Measurements from ENCODE around the gene MNT. TPM values are rescaled to one million over a fixed set of nuclear protein-coding genes. Genes with fewer than 3 reads are reported as not detected.

MNT gene
- total and polyA plus RNA-seq, 2 of the 8 experiments (the other 6 are each of a cell fraction or from before 2014, with no cell fraction given) = 5.0 to 17.3 TPM

DNA sequence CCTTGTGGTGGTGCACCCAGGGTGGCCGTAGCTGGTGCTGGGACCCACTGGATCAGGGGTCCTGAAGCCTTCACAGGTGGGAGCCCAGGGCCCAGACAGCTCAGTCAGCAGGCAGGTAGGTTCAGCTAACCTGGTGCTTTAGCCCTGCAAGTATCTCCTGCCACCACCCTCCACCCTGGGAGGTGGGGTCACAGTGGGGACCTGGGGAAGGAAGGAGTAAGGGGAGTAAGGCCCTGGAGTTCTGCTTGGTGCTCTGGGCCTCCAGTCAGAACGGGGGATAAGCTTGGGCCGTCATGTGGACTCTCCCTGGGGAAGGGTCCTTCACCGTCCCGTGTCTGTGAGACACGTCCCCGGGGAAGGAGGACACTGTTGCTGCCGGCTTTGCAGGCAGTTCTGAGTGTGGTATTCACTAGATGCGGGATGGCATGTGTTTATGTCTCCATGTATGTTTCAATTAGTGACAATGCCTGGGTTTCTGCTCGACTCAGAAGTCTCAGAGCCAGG is 42.9 kb downstream of the MNT start:
- no peaks in the 10 kb centered on the region for H3K79me1 ChIP-seq (ENCODE audit: low read depth, low read length)
- 93% methylated on average over 10 of the region's 10 CpGs; no CpG with 5 or more reads in 1 of the 2 experiments for WGBS, 2 experiments (ENCODE audit: extremely low coverage in 1 of 2, insufficient coverage in 1 of 2, insufficient read length in 1 of 2, insufficient replicate concordance in 2 of 2, low coverage in 1 of 2, low lambda C conversion rate in 2 of 2, missing lambda C conversion rate in 1 of 2)
- H2AK5ac ChIP-seq (ENCODE audit: low read depth, low read length) = no peak overlapping the region
- peaks cover 0 to 4% (median 2%) of the 10 kb centered on the region in 4 experiments; a peak in 3 of 8 replicates for H3K36me3 ChIP-seq (ENCODE audit: control insufficient read depth in 2 of 4, insufficient read depth in 4 of 4, low read length in 3 of 4)
- H3K79me2 ChIP-seq (ENCODE audit: control insufficient read depth in 1 of 2, insufficient read depth in 2 of 2, low read length in 2 of 2) = no peaks in the 10 kb centered on the region; a peak in 1 of 4 replicates
- no peaks in the 10 kb centered on the region for H3K9me3 ChIP-seq (ENCODE audit: insufficient read depth in 2 of 2, low read depth in 1 of 2, low read length in 1 of 2)
- H2BK5ac ChIP-seq (ENCODE audit: low read depth, low read length) = no peak overlapping the region
- no peak overlapping the region for H3K27ac ChIP-seq (ENCODE audit: low read depth, low read length)
- H3K4me2 ChIP-seq (ENCODE audit: insufficient read depth in 1 of 2, low read depth in 2 of 2, low read length in 2 of 2) = no peak overlapping the region
- no peaks in the 10 kb centered on the region for H3K4me1 ChIP-seq (replicated peaks in 1 of 4; ENCODE audit: control insufficient read depth in 3 of 4, insufficient read depth in 4 of 4, low read length in 3 of 4)
- no peak overlapping the region for H2AFZ ChIP-seq (ENCODE audit: low read length)
- ChIA-PET POLR2A (ENCODE audit: partially characterized antibody) (interaction anchor here (1.0 to 1.8 kb wide), 5 partner anchors 10 to 35 kb away, joined by 3 to 8 read pairs (median 4); partner anchors contain the start of gene TSR1), CTCF (ENCODE audit: partially characterized antibody) (interaction anchor here (0.7 to 2.1 kb wide), 5 partner anchors 9 to 58 kb away, joined by 3 to 7 read pairs (median 6); partner anchors contain the start of gene TSR1)
- H3K14ac ChIP-seq (ENCODE audit: insufficient read length) = no peak overlapping the region
- no peak overlapping the region for H3K4me3 ChIP-seq (ENCODE audit: extremely low read depth in 1 of 4, insufficient read depth in 2 of 4, low read depth in 3 of 4, low read length in 4 of 4)
- peak overlapping the region; percentile 69 for H3K4ac ChIP-seq (replicated peaks; ENCODE audit: insufficient read length, low read depth, low read length)
- H4K8ac ChIP-seq (ENCODE audit: extremely low read depth, insufficient read depth, low read length) = no peak overlapping the region
- H4K91ac ChIP-seq (replicated peaks; ENCODE audit: insufficient read length, low read length) = no peak overlapping the region
- no peak overlapping the region; a peak in 1 of 7 replicates for H3K9ac ChIP-seq (replicated peaks in 1 of 4; ENCODE audit: extremely low read depth in 1 of 4, low read depth in 3 of 4, low read length in 3 of 4)
- H4K20me1 ChIP-seq (replicated peaks in 1 of 2; ENCODE audit: control insufficient read depth in 1 of 2, insufficient read depth in 2 of 2, low read length in 2 of 2) = peaks cover 2 to 4% of the 10 kb centered on the region in 2 experiments
- no peak overlapping the region for H2BK15ac ChIP-seq (ENCODE audit: low read length)
- no peak overlapping the region for H2BK20ac ChIP-seq (ENCODE audit: low read length)
- H3K23me2 ChIP-seq (ENCODE audit: low read depth, low read length) = no peaks in the 10 kb centered on the region
- DNase-seq (ENCODE audit: low read depth in 1 of 2, low spot score in 2 of 2) (no peak), FAIRE-seq (no peak)
- H4K5ac ChIP-seq (ENCODE audit: insufficient read length, low read depth, low read length) = no peak overlapping the region
- H3K18ac ChIP-seq (ENCODE audit: extremely low read depth, low read length) = no peak overlapping the region
- H2BK12ac ChIP-seq (ENCODE audit: low read depth, low read length) = no peak overlapping the region
- H2BK120ac ChIP-seq (replicated peaks; ENCODE audit: low read depth, low read length) = no peak overlapping the region
- no peak overlapping the region for H3K56ac ChIP-seq (replicated peaks; ENCODE audit: insufficient read length, low read depth, low read length)
- no peaks in the 10 kb centered on the region for H3K27me3 ChIP-seq (replicated peaks in 1 of 4; ENCODE audit: control insufficient read depth in 3 of 4, extremely low read depth in 1 of 4, insufficient read depth in 3 of 4, low read length in 3 of 4)
- no peak overlapping the region for H3K23ac ChIP-seq (ENCODE audit: insufficient read length)
- no peak for TF ChIP-seq SP4 (IDR thresholded peaks at IDR 0.05; ENCODE audit: low read length)
- no peak for TF ChIP-seq BCL11A (IDR thresholded peaks at IDR 0.05; ENCODE audit: low read depth in 2 of 2, low read length in 2 of 2)
- TF ChIP-seq EZH2 (IDR thresholded peaks at IDR 0.05; ENCODE audit: low read depth, low read length, severe bottlenecking) = no peak
- TF ChIP-seq SP2 (IDR thresholded peaks at IDR 0.05; ENCODE audit: low read length) = no peak
